K562 (cell line): ENCODE measurements around the gene IL13.

ENCODE experiments used
- BRF1 ChIP-seq: IDR thresholded peaks from 3 replicates; pipeline ENCODE4 v1.6.1; 2011; ENCODE audit warnings: borderline replicate concordance, mild to moderate bottlenecking; ENCODE audit not compliant: insufficient read length; ENCODE audit errors: extremely low read depth
- CEBPG ChIP-seq, 3 experiments: fragments of 200-800 bp in 1 of 3; sonication (Bioruptor generic) in 1 of 3; sonication (generic) in 1 of 3; formaldehyde crosslinking in 1 of 3; IDR thresholded peaks in 2 of 3; conservative IDR thresholded peaks in 1 of 3; 2 replicates each; pipeline versions ENCODE4 v1.6.1 to v1.8.0; 2016 to 2022; ENCODE audit warnings: missing compliant biosample characterization in 2 of 3, missing genetic modification characterization in 2 of 3, mild to moderate bottlenecking in 1 of 3, missing genetic modification reagents in 1 of 3
- FIP1L1 ChIP-seq: fragments of 200-400 bp; formaldehyde crosslinking; IDR thresholded peaks from 2 replicates; pipeline ENCODE4 v1.6.1; 2018; ENCODE audit warnings: mild to moderate bottlenecking, low read depth, low read length; ENCODE audit not compliant: poor library complexity, severe bottlenecking
- GABPA ChIP-seq: fragments of 200-800 bp; sonication (Bioruptor generic); conservative IDR thresholded peaks from 2 replicates; pipeline ENCODE4 v1.6.1; 2016; ENCODE audit warnings: low read depth, missing genetic modification characterization, missing compliant biosample characterization
- HMG20A ChIP-seq: fragments of 450-650 bp; formaldehyde crosslinking; conservative IDR thresholded peaks from 2 replicates; pipeline ENCODE4 v1.4.0; 2020; ENCODE audit warnings: mild to moderate bottlenecking, mixed read lengths
- JUNB ChIP-seq: fragments of 450-650 bp; formaldehyde crosslinking; conservative IDR thresholded peaks from 2 replicates; pipeline ENCODE4 v1.4.0; 2020; ENCODE audit warnings: mild to moderate bottlenecking
- PHB2 ChIP-seq: fragments of 450-650 bp; IDR thresholded peaks from 2 replicates; pipeline ENCODE4 v1.6.1; 2017; ENCODE audit warnings: low read depth
- POLR2AphosphoS2 ChIP-seq: IDR thresholded peaks from 2 replicates; pipeline ENCODE4 v1.6.1; 2012; ENCODE audit warnings: low read length, improper control_type of control experiment
- TAF1 ChIP-seq: IDR thresholded peaks from 2 replicates; pipeline ENCODE4 v1.6.1; 2011; ENCODE audit warnings: mild to moderate bottlenecking, low read length, moderate library complexity; ENCODE audit not compliant: insufficient read depth, control insufficient read depth, severe bottlenecking; ENCODE audit errors: extremely low read depth
- ZBTB43 ChIP-seq: sonication (generic); formaldehyde crosslinking; IDR thresholded peaks from 2 replicates; pipeline ENCODE4 v1.8.0; 2023; ENCODE audit warnings: mild to moderate bottlenecking, missing genetic modification reagents
- TF ChIP-seq, protein P1 (sequence below), 3 experiments: IDR thresholded peaks in 2 of 3; conservative IDR thresholded peaks in 1 of 3; 2 replicates each; pipeline ENCODE4 v1.5.1; 2011 to 2012; ENCODE audit warnings: low read length in 3 of 3, mild to moderate bottlenecking in 3 of 3, control low read depth in 2 of 3, improper control_type of control experiment in 1 of 3, inconsistent platforms in 1 of 3, low read depth in 1 of 3, mixed read lengths in 1 of 3, moderate library complexity in 1 of 3; ENCODE audit not compliant: insufficient read depth in 2 of 3

GRCh38 chr5:132629230-132629944 is 28.6 kb upstream of the IL13 start:
- TF ChIP-seq FIP1L1: no peak
- no peak for TF ChIP-seq GABPA
- no peak for TF ChIP-seq POLR2AphosphoS2
- TF ChIP-seq CEBPG (CRISPR knock-in tag; IDR thresholded peaks at IDR 0.05): no peak
- TF ChIP-seq CEBPG (tag; conservative IDR thresholded peaks at IDR 0.05 in 1 of 2, IDR thresholded peaks at IDR 0.05 in 1 of 2): no peak
- TF ChIP-seq ZBTB43 (CRISPR knock-in tag): no peak
- no peak for TF ChIP-seq JUNB (CRISPR knock-in tag)
- TF ChIP-seq BRF1: no peak
- TF ChIP-seq TAF1: no peak
- TF ChIP-seq, protein P1, sequence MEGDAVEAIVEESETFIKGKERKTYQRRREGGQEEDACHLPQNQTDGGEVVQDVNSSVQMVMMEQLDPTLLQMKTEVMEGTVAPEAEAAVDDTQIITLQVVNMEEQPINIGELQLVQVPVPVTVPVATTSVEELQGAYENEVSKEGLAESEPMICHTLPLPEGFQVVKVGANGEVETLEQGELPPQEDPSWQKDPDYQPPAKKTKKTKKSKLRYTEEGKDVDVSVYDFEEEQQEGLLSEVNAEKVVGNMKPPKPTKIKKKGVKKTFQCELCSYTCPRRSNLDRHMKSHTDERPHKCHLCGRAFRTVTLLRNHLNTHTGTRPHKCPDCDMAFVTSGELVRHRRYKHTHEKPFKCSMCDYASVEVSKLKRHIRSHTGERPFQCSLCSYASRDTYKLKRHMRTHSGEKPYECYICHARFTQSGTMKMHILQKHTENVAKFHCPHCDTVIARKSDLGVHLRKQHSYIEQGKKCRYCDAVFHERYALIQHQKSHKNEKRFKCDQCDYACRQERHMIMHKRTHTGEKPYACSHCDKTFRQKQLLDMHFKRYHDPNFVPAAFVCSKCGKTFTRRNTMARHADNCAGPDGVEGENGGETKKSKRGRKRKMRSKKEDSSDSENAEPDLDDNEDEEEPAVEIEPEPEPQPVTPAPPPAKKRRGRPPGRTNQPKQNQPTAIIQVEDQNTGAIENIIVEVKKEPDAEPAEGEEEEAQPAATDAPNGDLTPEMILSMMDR (IDR thresholded peaks at IDR 0.05 in 2 of 3, conservative IDR thresholded peaks at IDR 0.05 in 1 of 3; ENCODE audit: insufficient read depth in 2 of 3, low read depth in 1 of 3, low read length in 3 of 3): no peak
- no peak for TF ChIP-seq HMG20A (CRISPR knock-in tag)
- TF ChIP-seq PHB2: no peak
